Keratinocyte (primary cell): ENCODE measurements around the gene STIP1. TPM values are rescaled to one million over a fixed set of nuclear protein-coding genes. Genes with fewer than 3 reads are reported as not detected.

Experiments
- DNase-seq: peaks from one replicate; pipeline ENCODE4 v3.0.0-alpha.2; 2011; ENCODE audit warnings: low read depth, missing footprints, low spot score
- FAIRE-seq: peaks from 2 replicates; lab custom pipeline; 2011; peaks lifted over from hg19 to GRCh38; lab: Jason Lieb, UNC
- H2AFZ ChIP-seq: 2 replicates; pipeline ENCODE4 v1.6.0; 2012; ENCODE audit warnings: low read length, control low read depth, inconsistent platforms; ENCODE audit not compliant: control insufficient read depth
- H3K27ac ChIP-seq: 2 replicates; pipeline ENCODE4 v1.5.1; 2011; ENCODE audit warnings: low read length; ENCODE audit not compliant: control insufficient read depth, insufficient read depth
- H3K27me3 ChIP-seq: 3 replicates; pipeline ENCODE4 v1.6.0; 2011; ENCODE audit warnings: low read length; ENCODE audit not compliant: control insufficient read depth, insufficient read depth; ENCODE audit errors: extremely low read depth
- H3K36me3 ChIP-seq, 2 experiments: 2 replicates in 1 of 2; 3 replicates in 1 of 2; pipeline ENCODE4 v1.5.1; 2011; ENCODE audit warnings: low read length in 2 of 2, mild to moderate bottlenecking in 1 of 2; ENCODE audit not compliant: control insufficient read depth in 2 of 2, insufficient read depth in 2 of 2; ENCODE audit errors: extremely low read depth in 1 of 2
- H3K4me1 ChIP-seq: 3 replicates; pipeline ENCODE4 v1.5.1; 2011; ENCODE audit warnings: low read length; ENCODE audit not compliant: control insufficient read depth, insufficient read depth; ENCODE audit errors: extremely low read depth
- H3K4me2 ChIP-seq: 3 replicates; pipeline ENCODE4 v1.6.0; 2011; ENCODE audit warnings: low read depth, low read length; ENCODE audit not compliant: control insufficient read depth, insufficient read depth; ENCODE audit errors: extremely low read depth
- H3K4me3 ChIP-seq, 3 experiments: fragments of 200-600 bp in 1 of 3; sonication (generic) in 1 of 3; 2 replicates in 2 of 3; 3 replicates in 1 of 3; pipeline ENCODE4 v1.5.1; 2011 to 2016; ENCODE audit warnings: low read length in 3 of 3, mild to moderate bottlenecking in 3 of 3, control low read depth in 2 of 3, inconsistent platforms in 1 of 3, low read depth in 1 of 3, mixed read lengths in 1 of 3, mixed run types in 1 of 3, moderate library complexity in 1 of 3; ENCODE audit not compliant: control insufficient read depth in 2 of 3, insufficient read depth in 2 of 3; ENCODE audit errors: extremely low read depth in 1 of 3
- H3K79me2 ChIP-seq: 2 replicates; pipeline ENCODE4 v1.6.0; 2012; ENCODE audit warnings: low read length; ENCODE audit not compliant: control insufficient read depth, insufficient read depth
- H3K9ac ChIP-seq: 3 replicates; pipeline ENCODE4 v1.6.0; 2011; ENCODE audit warnings: low read length; ENCODE audit not compliant: control insufficient read depth, insufficient read depth; ENCODE audit errors: extremely low read depth
- H3K9me1 ChIP-seq: 3 replicates; pipeline ENCODE4 v1.6.0; 2011; ENCODE audit warnings: low read length; ENCODE audit not compliant: control insufficient read depth, insufficient read depth; ENCODE audit errors: extremely low read depth
- H3K9me3 ChIP-seq: 2 replicates; pipeline ENCODE4 v1.5.1; 2012; ENCODE audit warnings: low read depth, low read length; ENCODE audit not compliant: control insufficient read depth
- H4K20me1 ChIP-seq: 3 replicates; pipeline ENCODE4 v1.6.0; 2011; ENCODE audit warnings: low read length; ENCODE audit not compliant: control insufficient read depth, insufficient read depth; ENCODE audit errors: extremely low read depth
- CTCF ChIP-seq, 3 experiments: IDR thresholded peaks in 1 of 3; conservative IDR thresholded peaks in 1 of 3; optimal IDR thresholded peaks in 1 of 3; 2 replicates in 2 of 3; 3 replicates in 1 of 3; pipeline versions ENCODE3 to v1.5.1; 2011; ENCODE audit warnings: low read length in 3 of 3, mild to moderate bottlenecking in 3 of 3, moderate library complexity in 2 of 3, control low read depth in 1 of 3, inconsistent platforms in 1 of 3; ENCODE audit not compliant: insufficient read depth in 2 of 3; ENCODE audit errors: extremely low read depth in 1 of 3
- EZH2 ChIP-seq: IDR thresholded peaks from one replicate; pipeline ENCODE4 v1.6.1; 2012; ENCODE audit warnings: inconsistent platforms, mild to moderate bottlenecking, low read length, moderate library complexity
- dilution Hi-C: fragments of 300-500 bp; cut with MboI; formaldehyde crosslinking; loops from one replicate; pipeline ENCODE4 v1.7.0; 2020; ENCODE audit warnings: low sequenced_read_pairs; ENCODE audit not compliant: extremely low pct_ligation_motif_present
- polyA plus RNA-seq, 5 experiments: library from polyadenylated mRNA; depleted of rRNA in 3 of 5; stranded (reverse) in 3 of 5; stranded (forward) in 1 of 5; unstranded in 1 of 5; fragments of >200 nt; gene quantifications; 1 replicate in 1 of 5; 2 replicates in 3 of 5; 3 replicates in 1 of 5; pipeline versions ENCODE4 v1.2.1 to v1.2.3, GENCODE V29; 2011 to 2012; ENCODE audit warnings: missing spikeins in 2 of 5, low read depth in 1 of 5, low replicate concordance in 1 of 5

The STIP1 gene
- polyA plus RNA-seq, 1 donor (not counting 4 experiments of a cell fraction or from before 2014, with no cell fraction given), result 206 TPM

- dilution Hi-C loops, result no loop called here
- no peak overlapping the region for H3K4me2 ChIP-seq
- no peaks in the 10 kb centered on the region for H3K9me1 ChIP-seq
- no peak overlapping the region for H3K4me3 ChIP-seq
- H3K4me1 ChIP-seq, result peaks cover 11% of the 10 kb centered on the region
- no peak overlapping the region for H3K27ac ChIP-seq
- no peaks in the 10 kb centered on the region for H3K27me3 ChIP-seq
- TF ChIP-seq CTCF (optimal IDR thresholded peaks at IDR 0.05 in 1 of 3, IDR thresholded peaks at IDR 0.05 in 1 of 3, conservative IDR thresholded peaks at IDR 0.05 in 1 of 3; ENCODE audit: extremely low read depth in 1 of 3, insufficient read depth in 2 of 3, low read length in 3 of 3), result no peak
- no peak for TF ChIP-seq EZH2
- H3K9me3 ChIP-seq, result no peaks in the 10 kb centered on the region
- H3K79me2 ChIP-seq, result no peaks in the 10 kb centered on the region
- no peak for DNase-seq
- H2AFZ ChIP-seq, result no peak overlapping the region
- FAIRE-seq, result no peak
- H3K9ac ChIP-seq, result no peak overlapping the region
- H4K20me1 ChIP-seq, result no peaks in the 10 kb centered on the region
- peaks cover 2 to 4% of the 10 kb centered on the region in 2 experiments for H3K36me3 ChIP-seq
These were observed 34.3 kb downstream of the STIP1 start for GRCh38 chr11:64220271-64220670.

- Histone ChIP-seq H2AFZ (no peak overlapping the region), H4K20me1 (no peaks in the 10 kb centered on the region), H3K79me2 (peaks cover 4% of the 10 kb centered on the region), H3K4me2 (no peak overlapping the region), H3K4me1 (peaks cover 15% of the 10 kb centered on the region), H3K4me3 (no peak overlapping the region), H3K9ac (no peak overlapping the region), H3K27me3 (no peaks in the 10 kb centered on the region), H3K9me1 (no peaks in the 10 kb centered on the region), H3K9me3 (no peaks in the 10 kb centered on the region), H3K27ac (no peak overlapping the region), H3K36me3 (peaks cover 2 to 4% of the 10 kb centered on the region in 2 experiments)
- no peak for TF ChIP-seq CTCF (optimal IDR thresholded peaks at IDR 0.05 in 1 of 3, IDR thresholded peaks at IDR 0.05 in 1 of 3, conservative IDR thresholded peaks at IDR 0.05 in 1 of 3; ENCODE audit: extremely low read depth in 1 of 3, insufficient read depth in 2 of 3, low read length in 3 of 3)
- DNase-seq (no peak), FAIRE-seq (no peak)
- dilution Hi-C loops, result no loop called here
These were observed 34.8 kb downstream of the STIP1 start for GRCh38 chr11:64220798-64221197.
